22Rv1 (cell line): ENCODE data around the gene ZRANB2.

Source experiments
- ZFX ChIP-seq: fragments of 450-650 bp; IDR thresholded peaks from 2 replicates; pipeline ENCODE4 v1.6.1; 2017; ENCODE audit warnings: antibody characterized with exemption, borderline replicate concordance
- TF ChIP-seq, protein P1 (sequence below): fragments of 450-650 bp; IDR thresholded peaks from 2 replicates; pipeline ENCODE4 v1.5.1; 2017; ENCODE audit warnings: mild to moderate bottlenecking

DNA sequence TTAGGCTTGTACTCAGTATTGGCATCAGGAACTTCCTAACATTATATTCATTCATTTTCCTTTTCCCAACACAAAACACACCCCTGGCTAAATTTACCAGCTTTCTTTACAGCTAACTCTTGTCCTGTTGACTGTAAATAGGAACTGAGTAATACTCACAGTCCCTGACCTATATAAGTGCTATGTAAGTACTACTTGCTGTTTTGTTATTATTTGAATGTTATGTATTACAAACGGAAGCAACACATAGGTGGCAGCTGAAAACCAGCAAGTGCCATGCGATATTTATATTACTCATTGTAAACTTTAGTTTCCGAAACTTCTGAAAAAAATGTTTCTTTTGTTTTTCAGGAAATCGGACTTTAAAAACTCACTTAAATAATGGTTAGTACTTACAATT lies 54.7 kb downstream of the ZRANB2 start:
- TF ChIP-seq, protein P1, sequence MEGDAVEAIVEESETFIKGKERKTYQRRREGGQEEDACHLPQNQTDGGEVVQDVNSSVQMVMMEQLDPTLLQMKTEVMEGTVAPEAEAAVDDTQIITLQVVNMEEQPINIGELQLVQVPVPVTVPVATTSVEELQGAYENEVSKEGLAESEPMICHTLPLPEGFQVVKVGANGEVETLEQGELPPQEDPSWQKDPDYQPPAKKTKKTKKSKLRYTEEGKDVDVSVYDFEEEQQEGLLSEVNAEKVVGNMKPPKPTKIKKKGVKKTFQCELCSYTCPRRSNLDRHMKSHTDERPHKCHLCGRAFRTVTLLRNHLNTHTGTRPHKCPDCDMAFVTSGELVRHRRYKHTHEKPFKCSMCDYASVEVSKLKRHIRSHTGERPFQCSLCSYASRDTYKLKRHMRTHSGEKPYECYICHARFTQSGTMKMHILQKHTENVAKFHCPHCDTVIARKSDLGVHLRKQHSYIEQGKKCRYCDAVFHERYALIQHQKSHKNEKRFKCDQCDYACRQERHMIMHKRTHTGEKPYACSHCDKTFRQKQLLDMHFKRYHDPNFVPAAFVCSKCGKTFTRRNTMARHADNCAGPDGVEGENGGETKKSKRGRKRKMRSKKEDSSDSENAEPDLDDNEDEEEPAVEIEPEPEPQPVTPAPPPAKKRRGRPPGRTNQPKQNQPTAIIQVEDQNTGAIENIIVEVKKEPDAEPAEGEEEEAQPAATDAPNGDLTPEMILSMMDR = no peak
- no peak for TF ChIP-seq ZFX
